NCI-H187 (cell line): ENCODE measurements around the gene RSBN1.

Experiments
- DNase-seq, 2 experiments: peaks; one replicate each; lab custom pipeline; 2025; lab: John Stamatoyannopoulos, UW

The RSBN1 gene

DNA sequence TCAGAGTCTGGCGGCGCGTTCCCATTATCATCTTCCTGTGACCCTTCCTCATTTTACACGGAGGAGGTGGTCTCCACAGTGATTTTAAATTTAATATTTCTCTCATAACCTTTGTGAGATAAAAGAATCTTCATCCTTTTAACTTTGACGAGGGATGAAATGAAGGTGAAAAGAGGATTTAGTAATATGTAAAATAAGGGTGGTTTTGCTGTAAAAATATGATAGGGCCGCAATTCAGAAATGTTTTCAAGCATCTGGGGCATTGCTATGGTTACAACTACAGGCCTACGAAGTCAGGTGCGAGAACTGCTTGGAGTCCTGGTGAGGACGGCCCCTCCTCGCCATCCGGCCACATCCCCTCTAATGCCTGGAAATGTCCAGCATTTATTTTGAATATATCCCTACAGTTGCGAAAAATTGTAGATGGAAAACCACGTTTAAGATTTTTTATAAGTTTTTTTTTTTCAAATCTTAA, 422 bp upstream of the RSBN1 start:
- DNase-seq: no peak

- DNase-seq: peak; percentile 28 to 67
Observed at GRCh38 chr1:113811156-113811887, 954 bp downstream of the RSBN1 start.

DNA sequence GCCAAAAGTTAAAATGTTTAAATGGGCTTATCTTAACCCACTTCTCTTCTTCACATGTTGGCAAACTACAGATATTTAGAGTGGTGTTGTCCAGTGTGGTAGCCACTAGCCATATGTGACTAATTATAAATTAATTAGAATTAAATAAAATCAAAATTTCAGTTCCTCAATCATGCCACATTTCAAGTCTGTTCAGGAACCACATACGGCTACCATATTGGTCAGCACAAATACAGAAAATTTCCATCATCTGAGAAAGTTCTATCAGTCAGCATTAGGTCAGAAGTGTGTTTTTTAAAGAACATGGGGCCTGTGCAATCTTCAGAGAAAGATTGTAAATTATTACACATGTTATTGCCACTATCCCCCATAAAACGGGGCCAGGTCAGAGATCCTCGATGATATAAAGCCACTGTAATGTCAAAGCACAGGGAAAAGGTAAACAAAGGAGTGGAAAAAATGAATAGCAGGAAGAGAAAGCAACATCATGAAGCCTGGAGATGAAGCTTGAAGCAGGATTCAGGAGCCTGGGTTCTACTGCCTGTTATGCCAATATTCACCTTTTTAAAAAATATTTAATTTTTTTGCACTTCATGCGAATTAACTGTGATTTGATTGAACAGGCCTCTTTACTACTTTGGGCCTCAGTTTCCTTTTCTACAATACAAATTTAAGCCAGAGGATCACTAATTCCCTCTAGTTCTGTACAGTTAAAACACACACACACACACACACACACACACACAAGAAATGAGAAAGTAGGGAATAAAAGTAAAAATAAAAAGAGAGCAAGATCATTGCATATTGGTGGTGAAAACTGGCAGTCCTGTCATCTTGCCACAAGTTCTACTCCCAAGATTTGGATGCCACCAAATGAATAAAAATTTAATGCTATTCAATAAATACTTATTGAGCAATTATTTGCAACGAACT, 2.3 kb downstream of the RSBN1 start:
- DNase-seq: no peak

- no peak for DNase-seq
Observed at GRCh38 chr1:113808450-113809195, 3.7 kb downstream of the RSBN1 start.

DNA sequence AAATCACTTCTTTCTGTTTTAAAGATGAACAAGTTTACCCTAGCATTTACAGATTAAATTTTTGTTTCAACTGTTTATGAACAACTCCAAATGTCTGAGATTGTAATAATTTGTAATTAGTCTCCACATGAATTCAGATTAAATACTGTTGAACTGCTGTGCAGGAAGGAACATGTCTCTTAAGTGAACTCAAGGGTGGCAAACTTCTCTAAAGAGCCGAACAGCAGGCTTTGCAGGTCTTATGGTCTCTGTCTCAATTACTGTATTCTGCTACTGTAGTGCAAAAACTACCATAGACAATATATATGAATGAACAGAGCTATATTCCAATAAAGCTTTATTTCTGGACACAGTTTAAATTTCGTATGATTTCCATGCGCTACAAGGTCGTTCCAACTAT, 6.6 kb downstream of the RSBN1 start:
- no peak for DNase-seq

DNA sequence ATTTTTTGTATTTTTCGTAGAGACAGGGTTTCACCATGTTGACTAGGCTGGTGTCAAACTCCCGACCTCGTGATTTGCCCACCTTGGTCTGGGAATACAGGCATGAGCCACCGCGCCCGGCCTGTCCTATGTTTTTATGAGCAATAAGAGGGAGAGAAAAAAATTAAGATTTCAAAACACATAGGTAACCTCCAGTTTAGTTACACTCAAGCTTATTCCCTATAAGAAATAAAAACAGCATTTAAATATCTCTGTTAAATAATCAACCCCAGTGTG, 7.1 kb downstream of the RSBN1 start:
- no peak for DNase-seq

GRCh38 chr1:113804421-113805255, 7.6 kb downstream of the RSBN1 start:
- DNase-seq: no peak

- no peak for DNase-seq
Observed at GRCh38 chr1:113802367-113803007, 9.8 kb downstream of the RSBN1 start.

DNA sequence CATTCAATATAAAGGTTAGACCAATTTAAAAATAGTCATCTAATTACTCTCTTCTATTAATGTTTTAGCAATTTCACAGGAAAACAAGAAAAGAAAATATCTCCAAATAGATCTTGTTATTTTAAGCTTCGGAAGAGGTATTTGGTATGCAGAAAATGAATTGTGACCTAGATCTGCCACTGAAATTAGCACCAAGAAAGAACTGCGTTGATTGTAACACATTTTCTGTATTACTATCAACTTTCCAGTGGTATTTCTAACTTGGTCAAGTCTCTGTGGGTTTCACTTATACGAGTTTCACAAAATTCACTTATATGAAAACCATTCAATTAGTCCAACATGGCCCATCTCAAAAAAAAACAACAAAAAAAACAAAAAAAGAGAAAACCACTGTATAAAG, 11.8 kb downstream of the RSBN1 start:
- no peak for DNase-seq

GRCh38 chr1:113797472-113797871, 14.8 kb downstream of the RSBN1 start:
- no peak for DNase-seq

- DNase-seq: no peak
Observed at GRCh38 chr1:113793878-113794834, 18.1 kb downstream of the RSBN1 start.

GRCh38 chr1:113792986-113793385, 19.3 kb downstream of the RSBN1 start:
- no peak for DNase-seq

DNA sequence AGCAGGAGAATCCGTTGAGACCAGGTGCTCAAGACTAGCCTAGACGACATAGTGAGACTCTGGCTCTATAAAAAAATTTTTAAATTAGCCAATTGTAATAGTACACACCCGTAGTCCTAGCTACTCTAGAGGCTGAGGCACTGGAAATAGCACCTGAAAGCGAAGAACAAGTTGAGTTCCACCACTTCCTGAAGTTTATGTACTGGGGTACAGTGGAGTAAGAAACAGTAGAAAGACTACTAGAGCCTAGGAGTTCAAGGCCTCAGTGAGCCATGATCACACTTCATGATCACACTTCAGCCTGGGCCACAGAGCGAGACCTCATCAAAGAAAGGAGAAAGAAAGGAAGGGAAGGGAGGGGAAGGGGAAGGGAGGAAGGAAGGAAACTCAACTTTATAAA, 19.8 kb downstream of the RSBN1 start:
- no peak for DNase-seq

- DNase-seq: no peak
Observed at GRCh38 chr1:113788802-113789201, 23.5 kb downstream of the RSBN1 start.

DNA sequence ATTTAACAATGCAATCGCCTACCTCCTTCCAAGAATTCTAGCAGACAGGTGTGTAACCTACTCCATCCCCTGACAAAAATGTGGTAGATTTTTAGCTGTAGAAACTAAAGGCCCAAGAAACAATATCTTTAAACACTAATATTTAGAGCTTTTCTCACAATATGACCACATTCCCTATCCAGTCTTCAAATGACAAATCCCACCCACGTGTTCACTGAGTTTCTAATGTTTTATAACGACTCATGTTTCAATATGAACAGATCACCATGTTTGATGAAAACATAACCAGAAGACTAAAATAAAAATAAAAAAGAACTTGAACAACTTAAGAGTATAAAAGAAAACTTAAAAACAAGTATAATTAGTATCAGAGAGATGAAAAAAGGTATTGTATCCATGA, 24.6 kb downstream of the RSBN1 start:
- DNase-seq: no peak

DNA sequence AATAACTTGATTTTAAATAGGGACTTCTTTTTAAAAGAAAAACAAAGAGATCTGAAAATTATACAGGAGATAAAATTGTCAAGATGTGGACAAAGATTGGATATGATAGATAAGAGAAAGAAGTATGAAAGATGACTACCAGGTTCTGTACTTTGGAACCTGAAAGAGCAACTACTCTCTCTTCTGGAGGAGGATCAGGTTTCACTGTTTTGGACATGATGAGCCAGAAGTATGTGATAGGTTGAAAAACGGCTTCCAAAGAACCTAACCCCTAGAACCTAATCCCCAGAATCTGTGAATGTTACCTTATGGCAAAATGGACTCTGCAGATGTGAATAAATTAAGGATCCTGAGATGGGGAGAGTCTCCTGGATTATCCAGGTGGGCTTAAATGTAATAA, 26.2 kb downstream of the RSBN1 start:
- no peak for DNase-seq

- no peak for DNase-seq
Observed at GRCh38 chr1:113784104-113784779, 28.0 kb downstream of the RSBN1 start.

GRCh38 chr1:113783254-113784103, 28.8 kb downstream of the RSBN1 start:
- DNase-seq: no peak

DNA sequence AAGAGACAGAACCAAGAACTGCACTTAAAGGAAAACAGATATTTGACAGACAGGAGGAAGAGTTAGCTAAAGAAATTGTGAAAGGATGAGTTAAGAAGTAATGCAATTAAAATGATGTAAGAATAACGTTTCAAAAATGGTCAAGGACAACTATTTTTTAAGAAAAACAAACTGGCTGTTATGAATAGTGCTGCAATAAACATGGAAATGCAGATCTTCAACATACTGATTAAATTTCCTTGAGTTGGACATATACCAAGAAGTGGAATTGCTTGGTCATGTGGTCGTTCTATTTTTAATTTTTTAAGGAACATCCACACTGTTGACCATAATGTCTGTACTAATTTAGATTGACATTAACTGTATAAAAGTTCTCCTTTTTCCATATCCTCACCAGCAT, 29.9 kb downstream of the RSBN1 start:
- no peak for DNase-seq
